PC-3 (cell line): Measurements from ENCODE around the gene LRRC3C. TPM values are rescaled to one million over a fixed set of nuclear protein-coding genes. Genes with fewer than 3 reads are reported as not detected.

Experiments used
- ATAC-seq: fragments of 200-7000 bp; cut with Tn5 transposase; 2 replicates; pipeline ENCODE4 v1.9.1; 2020; ENCODE audit warnings: mild to moderate bottlenecking, moderate library complexity
- BruUV-seq: library from RNA; stranded (reverse); fragments of 400-500 nt; replicated peaks from 2 replicates; lab custom pipeline; 2021; lab: Mats Ljungman, UMichigan
- CTCF ChIA-PET: fragments of 300-600 bp; sonication (Branson Sonifier 250); formaldehyde crosslinking; loops from one replicate; lab custom pipeline; 2022; ENCODE audit warnings: antibody characterized with exemption; lab: Charles Lee
- POLR2A ChIA-PET: fragments of 300-600 bp; sonication (Branson Sonifier 250); formaldehyde crosslinking; loops from one replicate; lab custom pipeline; 2022; ENCODE audit warnings: antibody characterized with exemption; ENCODE audit not compliant: unreplicated experiment; lab: Charles Lee
- DNase-seq: peaks from one replicate; pipeline ENCODE4 v3.0.0-alpha.2; 2015
- H2AFZ ChIP-seq: fragments of 300-600 bp; sonication (generic); 2 replicates; pipeline ENCODE4 v1.6.0; 2016; ENCODE audit warnings: antibody characterized with exemption, low read length
- H3F3A ChIP-seq: fragments of 300-600 bp; sonication (generic); one replicate; pipeline ENCODE4 v1.6.0; 2017; ENCODE audit warnings: antibody characterized with exemption, low read length, control low read depth, mild to moderate bottlenecking; ENCODE audit not compliant: unreplicated experiment
- H3K27ac ChIP-seq: fragments of 300-600 bp; sonication (generic); 2 replicates; pipeline ENCODE4 v1.5.1; 2016; ENCODE audit warnings: mild to moderate bottlenecking, low read length
- H3K27me3 ChIP-seq: fragments of 300-600 bp; sonication (generic); 2 replicates; pipeline ENCODE4 v1.6.1; 2016; ENCODE audit warnings: low read length, mixed read lengths
- H3K36me3 ChIP-seq: fragments of 300-600 bp; sonication (generic); 2 replicates; pipeline ENCODE4 v1.6.1; 2016; ENCODE audit warnings: low read depth, mixed run types, low read length, mixed read lengths
- H3K4me1 ChIP-seq: fragments of 300-600 bp; sonication (generic); 2 replicates; pipeline ENCODE4 v1.5.1; 2016; ENCODE audit warnings: low read length; ENCODE audit not compliant: insufficient read depth
- H3K4me2 ChIP-seq: fragments of 300-600 bp; sonication (generic); 2 replicates; pipeline ENCODE4 v1.6.0; 2016; ENCODE audit warnings: low read length
- H3K4me3 ChIP-seq: fragments of 300-600 bp; sonication (generic); 2 replicates; pipeline ENCODE4 v1.5.1; 2016; ENCODE audit warnings: mild to moderate bottlenecking, low read length, mixed read lengths
- H3K79me2 ChIP-seq: fragments of 300-600 bp; sonication (generic); 2 replicates; pipeline ENCODE4 v1.6.1; 2017; ENCODE audit warnings: low read length, mixed read lengths
- H3K9ac ChIP-seq: fragments of 300-600 bp; sonication (generic); 2 replicates; pipeline ENCODE4 v1.6.0; 2016; ENCODE audit warnings: mild to moderate bottlenecking, low read length
- H3K9me2 ChIP-seq: fragments of 300-600 bp; sonication (generic); replicated peaks from 2 replicates; pipeline ENCODE4 v1.6.1; 2016; ENCODE audit warnings: mixed run types, low read length, mixed read lengths
- H3K9me3 ChIP-seq: fragments of 300-600 bp; sonication (generic); 2 replicates; pipeline ENCODE4 v1.6.1; 2016; ENCODE audit warnings: low read length, mixed read lengths
- H4K20me1 ChIP-seq: fragments of 300-600 bp; sonication (generic); 2 replicates; pipeline ENCODE4 v1.6.1; 2016; ENCODE audit warnings: low read length, mixed read lengths
- CTCF ChIP-seq: fragments of 300-600 bp; sonication (generic); conservative IDR thresholded peaks from 2 replicates; pipeline ENCODE4 v1.5.1; 2017; ENCODE audit warnings: antibody characterized with exemption, low read depth, mild to moderate bottlenecking, low read length
- EZH2 ChIP-seq: fragments of 300-600 bp; sonication (generic); IDR thresholded peaks from one replicate; pipeline ENCODE4 v1.6.1; 2017; ENCODE audit warnings: antibody characterized with exemption, mild to moderate bottlenecking, low read length; ENCODE audit not compliant: unreplicated experiment
- EZH2phosphoT487 ChIP-seq: fragments of 300-600 bp; sonication (generic); IDR thresholded peaks from 2 replicates; pipeline ENCODE4 v1.6.1; 2018; ENCODE audit warnings: mild to moderate bottlenecking, antibody characterized with exemption, low read length, borderline replicate concordance
- intact Hi-C: fragments of 100-400 bp; cut with micrococcal nuclease; formaldehyde crosslinking; loops from 2 replicates; pipeline ENCODE4 v1.9.0; 2023
- total RNA-seq: library from RNA; depleted of rRNA; stranded (reverse); fragments of >200 nt; gene quantifications from 2 replicates; pipeline ENCODE4 v1.2.3, GENCODE V29; 2014

Gene LRRC3C
- total RNA-seq, 1 experiment from 2014 or later, result not detected

GRCh38 chr17:39952680-39953470, 25.3 kb downstream of the LRRC3C start:
- intact Hi-C loops, result no loop called here
- Histone ChIP-seq H3K27ac (no peak overlapping the region), H3K9me3 (no peaks in the 10 kb centered on the region), H3K9ac (no peak overlapping the region), H3K36me3 (no peaks in the 10 kb centered on the region), H3K27me3 (no peaks in the 10 kb centered on the region), H3K4me1 (peaks cover 8% of the 10 kb centered on the region), H3K79me2 (no peaks in the 10 kb centered on the region), H3K9me2 (no peaks in the 10 kb centered on the region), H3K4me2 (peak overlapping the region; percentile 85), H4K20me1 (no peaks in the 10 kb centered on the region), H3K4me3 (peak overlapping the region; percentile 60), H2AFZ (peak overlapping the region; percentile 83), H3F3A (no peaks in the 10 kb centered on the region)
- TF ChIP-seq EZH2phosphoT487 (no peak), EZH2 (no peak), CTCF (no peak)
- peak; percentile 93 for ATAC-seq
- no TSS peak for BruUV-seq
- ChIA-PET POLR2A (interaction anchor here (0.6 to 0.7 kb wide), 2 partner anchors 327 to 1094 kb away, joined by 3 to 5 read pairs; no protein-coding TSS in a partner anchor), CTCF (interaction anchor here (0.6 kb wide), 1 partner anchor 1834 kb away, joined by 6 read pairs; the partner anchor contains the start of gene JUP)
- DNase-seq, result peak; percentile 79

GRCh38 chr17:39953471-39953888, 25.9 kb downstream of the LRRC3C start:
- TF ChIP-seq CTCF (no peak), EZH2 (no peak), EZH2phosphoT487 (no peak)
- POLR2A ChIA-PET, result interaction anchor here (0.6 to 0.7 kb wide), 2 partner anchors 327 to 1094 kb away, joined by 3 to 5 read pairs; no protein-coding TSS in a partner anchor
- Histone ChIP-seq H3K9me3 (no peaks in the 10 kb centered on the region), H3F3A (no peaks in the 10 kb centered on the region), H3K9me2 (no peaks in the 10 kb centered on the region), H3K36me3 (no peaks in the 10 kb centered on the region), H3K27me3 (no peaks in the 10 kb centered on the region), H3K4me3 (peak overlapping the region; percentile 43; the same call in 1 of the 2 replicates), H4K20me1 (no peaks in the 10 kb centered on the region), H3K9ac (no peak overlapping the region), H2AFZ (peak overlapping the region; percentile 66), H3K4me2 (peak overlapping the region; percentile 65), H3K27ac (no peak overlapping the region), H3K4me1 (peaks cover 8% of the 10 kb centered on the region), H3K79me2 (no peaks in the 10 kb centered on the region)
- CTCF ChIA-PET, result no interaction called here
- no TSS peak for BruUV-seq
- DNase-seq (no peak), ATAC-seq (no peak)
- intact Hi-C loops, result no loop called here

DNA sequence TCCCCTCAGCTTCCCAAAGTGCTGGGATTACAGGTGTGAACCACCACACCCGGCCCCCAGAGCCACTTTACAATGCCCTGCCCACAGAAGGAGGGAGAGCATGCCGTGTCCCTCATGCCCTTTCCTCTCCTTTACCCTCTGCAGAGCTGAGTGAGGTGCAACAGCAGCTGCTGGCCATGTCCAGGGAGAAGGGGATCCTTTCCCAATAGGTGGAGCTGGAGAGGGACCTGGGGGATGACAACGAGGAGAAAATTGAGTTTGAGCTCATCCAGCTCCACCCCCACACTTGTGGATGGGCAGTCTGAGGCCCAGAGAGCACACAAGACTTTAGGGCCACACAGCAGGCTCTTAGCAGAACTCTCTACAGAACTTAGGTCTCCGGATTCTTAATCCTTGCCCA, 27.3 kb downstream of the LRRC3C start:
- POLR2A ChIA-PET, result no interaction called here
- intact Hi-C loops, result no loop called here

More for the DNA sequence above, 27.3 kb downstream of the LRRC3C start:
- Histone ChIP-seq H3F3A (no peaks in the 10 kb centered on the region), H3K9ac (no peak overlapping the region), H3K4me3 (no peak overlapping the region), H3K36me3 (no peaks in the 10 kb centered on the region), H3K9me2 (no peaks in the 10 kb centered on the region), H3K4me2 (no peak overlapping the region), H3K79me2 (no peaks in the 10 kb centered on the region), H3K27me3 (no peaks in the 10 kb centered on the region), H3K27ac (no peak overlapping the region), H3K4me1 (peaks cover 8% of the 10 kb centered on the region), H3K9me3 (no peaks in the 10 kb centered on the region), H4K20me1 (no peaks in the 10 kb centered on the region), H2AFZ (no peak overlapping the region)
- TF ChIP-seq CTCF, result no peak
- TF ChIP-seq EZH2phosphoT487, result no peak
- TF ChIP-seq EZH2, result no peak
- no peak for ATAC-seq
- BruUV-seq, result no TSS peak
- CTCF ChIA-PET, result no interaction called here
- no peak for DNase-seq
